Mesothelial cell of epicardium (in vitro differentiated cells): ENCODE measurements around the gene UFD1. TPM values are rescaled to one million over a fixed set of nuclear protein-coding genes. Genes with fewer than 3 reads are reported as not detected.

ENCODE experiments used
- DNase-seq, 2 experiments: peaks; one replicate each; pipeline ENCODE4 v3.0.0; 2021; ENCODE audit warnings: low spot score in 2 of 2; ENCODE audit not compliant: unreplicated experiment in 2 of 2
- H3K27ac Mint-ChIP-seq: 2 replicates; pipeline ENCODE4 v1.8.0; 2021; ENCODE audit warnings: mixed read lengths
- H3K27me3 Mint-ChIP-seq: 2 replicates; pipeline ENCODE4 v1.8.0; 2021; ENCODE audit warnings: low read depth, mixed read lengths
- H3K36me3 Mint-ChIP-seq: 2 replicates; pipeline ENCODE4 v1.8.0; 2021; ENCODE audit warnings: mixed read lengths
- H3K4me1 Mint-ChIP-seq: 2 replicates; pipeline ENCODE4 v1.8.0; 2021; ENCODE audit warnings: mixed read lengths
- H3K4me3 Mint-ChIP-seq: 2 replicates; pipeline ENCODE4 v1.8.0; 2021; ENCODE audit warnings: mild to moderate bottlenecking, moderate library complexity, mixed read lengths
- H3K9me3 Mint-ChIP-seq: 2 replicates; pipeline ENCODE4 v1.8.0; 2021; ENCODE audit warnings: mixed read lengths
- CTCF ChIP-seq: fragments of 200-600 bp; sonication (generic); IDR thresholded peaks from one replicate; pipeline ENCODE4 v1.5.0; 2021; ENCODE audit warnings: antibody characterized with exemption; ENCODE audit not compliant: unreplicated experiment
- total RNA-seq: library from RNA; stranded (reverse); gene quantifications from 3 replicates; pipeline ENCODE4 v1.2.1, GENCODE V29; 2021

The UFD1 gene
- total RNA-seq, 1 donor from 2014 or later: 38.8 TPM

DNA sequence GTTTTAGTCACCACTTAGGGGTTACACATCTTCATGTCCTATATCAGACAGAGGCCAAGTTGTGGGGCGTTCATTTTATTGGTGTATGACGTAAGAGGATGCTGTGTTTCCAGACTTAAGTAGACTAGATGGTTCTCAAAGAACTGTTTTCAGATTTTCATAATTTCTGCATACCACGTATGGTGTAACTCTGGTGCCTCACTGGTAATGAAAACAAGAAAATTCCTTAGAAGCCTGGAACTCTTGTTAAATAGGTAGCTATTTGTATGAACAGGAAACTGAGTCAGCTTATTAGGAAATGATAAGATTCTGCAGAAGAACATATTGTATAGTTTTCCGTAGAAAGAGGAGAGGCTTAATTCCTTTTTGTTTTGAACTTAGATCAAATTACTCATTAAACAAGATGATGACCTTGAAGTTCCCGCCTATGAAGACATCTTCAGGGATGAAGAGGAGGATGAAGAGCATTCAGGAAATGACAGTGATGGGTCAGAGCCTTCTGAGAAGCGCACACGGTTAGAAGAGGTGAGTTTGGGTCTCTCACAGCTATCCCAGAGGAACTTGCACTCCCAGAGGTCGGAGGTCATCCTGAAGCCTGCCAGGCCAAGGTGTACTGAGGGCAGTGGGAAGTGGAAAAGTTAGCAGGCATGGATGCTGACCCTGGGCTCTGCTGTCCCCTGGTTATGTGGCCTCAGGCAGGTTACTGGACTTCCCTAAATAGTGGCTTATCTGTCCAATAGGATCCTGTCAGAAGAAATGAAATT, 4.7 kb upstream of the UFD1 start:
- no peak overlapping the region for H3K4me3 Mint-ChIP-seq
- no peak for TF ChIP-seq CTCF
- H3K36me3 Mint-ChIP-seq: no peaks in the 10 kb centered on the region
- peaks cover 14% of the 10 kb centered on the region for H3K4me1 Mint-ChIP-seq
- no peak for DNase-seq
- H3K27ac Mint-ChIP-seq: no peak overlapping the region
- H3K27me3 Mint-ChIP-seq: no peaks in the 10 kb centered on the region
- no peaks in the 10 kb centered on the region for H3K9me3 Mint-ChIP-seq

- peaks cover 25% of the 10 kb centered on the region for H3K4me1 Mint-ChIP-seq
- no peaks in the 10 kb centered on the region for H3K27me3 Mint-ChIP-seq
- H3K36me3 Mint-ChIP-seq: no peaks in the 10 kb centered on the region
- H3K9me3 Mint-ChIP-seq: no peaks in the 10 kb centered on the region
- no peak overlapping the region for H3K27ac Mint-ChIP-seq
- DNase-seq: no peak
- no peak for TF ChIP-seq CTCF
- no peak overlapping the region for H3K4me3 Mint-ChIP-seq
Measured at GRCh38 chr22:19482297-19482696, 3.3 kb upstream of the UFD1 start.

DNA sequence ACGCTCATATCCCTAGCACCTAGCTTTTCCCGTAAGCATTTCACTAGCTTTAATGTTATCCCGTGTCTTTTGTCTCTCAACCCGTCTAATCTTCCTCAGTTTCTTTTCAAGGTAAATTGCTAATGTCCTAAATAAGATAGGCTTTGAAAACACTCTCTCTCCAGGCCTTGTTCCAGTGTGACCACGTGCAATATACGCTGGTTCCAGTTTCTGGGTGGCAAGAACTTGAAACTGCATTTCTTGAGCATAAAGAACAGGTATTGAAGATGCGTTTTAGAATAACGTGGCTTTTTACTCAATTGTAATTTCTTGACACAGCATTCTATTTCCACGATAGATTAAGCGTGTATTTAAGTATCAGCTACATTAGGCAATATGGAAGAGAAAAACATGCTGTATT, 1.8 kb upstream of the UFD1 start:
- TF ChIP-seq CTCF: no peak

DNA sequence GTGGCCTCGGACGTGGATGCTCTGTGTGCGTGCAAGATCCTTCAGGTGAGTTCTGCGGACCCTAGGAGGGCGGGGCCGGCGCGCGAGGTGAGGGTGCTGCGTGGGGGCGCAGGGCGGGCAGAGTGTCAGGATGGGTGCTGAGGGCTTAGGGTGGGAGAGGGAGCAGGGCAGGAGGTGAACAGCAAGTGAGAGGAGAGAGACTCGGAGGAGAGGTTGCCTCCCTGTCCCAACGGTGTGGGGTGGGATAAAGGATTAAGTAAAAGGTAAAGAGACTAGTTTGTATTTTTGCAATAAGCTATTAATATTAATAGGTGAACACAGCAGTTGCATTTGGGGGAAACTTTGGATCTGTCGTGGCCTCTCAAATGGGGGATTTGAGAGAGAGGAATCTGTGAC, 1.2 kb upstream of the UFD1 start:
- peak overlapping the region; percentile 97 for H3K4me3 Mint-ChIP-seq
- no peaks in the 10 kb centered on the region for H3K9me3 Mint-ChIP-seq
- TF ChIP-seq CTCF: no peak
- H3K4me1 Mint-ChIP-seq: peaks cover 28% of the 10 kb centered on the region
- DNase-seq: no peak
- H3K36me3 Mint-ChIP-seq: no peaks in the 10 kb centered on the region
- H3K27ac Mint-ChIP-seq: no peak overlapping the region
- H3K27me3 Mint-ChIP-seq: no peaks in the 10 kb centered on the region

More for the DNA sequence above, 1.8 kb upstream of the UFD1 start:
- no peak for DNase-seq
- no peaks in the 10 kb centered on the region for H3K36me3 Mint-ChIP-seq
- no peaks in the 10 kb centered on the region for H3K27me3 Mint-ChIP-seq
- no peak overlapping the region for H3K27ac Mint-ChIP-seq
- peak overlapping the region; percentile 97 for H3K4me3 Mint-ChIP-seq
- no peaks in the 10 kb centered on the region for H3K9me3 Mint-ChIP-seq
- H3K4me1 Mint-ChIP-seq: peaks cover 28% of the 10 kb centered on the region

DNA sequence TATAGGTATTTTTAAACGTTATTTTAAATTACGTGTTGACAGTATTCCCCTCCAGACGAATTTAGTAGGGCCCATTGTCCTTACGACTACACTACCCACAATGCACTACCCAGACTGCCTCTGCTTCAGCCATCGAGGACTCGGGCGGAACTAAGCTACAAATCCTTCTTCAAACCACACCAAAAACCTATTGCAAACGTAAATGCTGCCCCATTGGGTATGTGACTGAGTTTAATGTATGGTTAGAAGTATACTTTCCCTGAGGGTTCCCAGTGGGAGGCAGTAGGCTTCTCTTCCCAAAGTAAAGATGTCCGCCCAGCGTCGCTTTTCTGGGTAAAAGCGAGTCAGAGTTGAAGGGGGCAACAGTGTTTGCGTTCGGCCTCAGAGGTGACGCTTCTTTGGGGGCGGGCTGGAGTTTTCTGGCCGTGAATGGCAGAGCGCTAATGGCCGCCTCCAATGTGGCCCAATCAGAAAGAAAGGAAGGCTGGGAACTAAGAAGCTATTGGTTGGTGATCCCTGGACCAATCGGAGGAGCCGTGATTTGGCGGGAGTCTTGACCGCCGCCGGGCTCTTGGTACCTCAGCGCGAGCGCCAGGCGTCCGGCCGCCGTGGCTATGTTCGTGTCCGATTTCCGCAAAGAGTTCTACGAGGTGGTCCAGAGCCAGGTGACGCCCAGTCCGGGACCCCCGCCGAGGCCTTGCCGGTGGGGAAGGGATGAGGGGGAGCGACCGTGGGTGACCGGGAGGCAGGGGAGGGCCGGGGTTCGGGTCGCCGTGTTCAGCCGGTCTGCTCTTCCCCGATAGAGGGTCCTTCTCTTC, 571 bp upstream of the UFD1 start, which contains the start of gene CDC45:
CDC45 (plus strand) TSS at position 566 of the 818 bp plus-strand sequence; CDS start at position 615, 49 bp downstream.
- H3K27me3 Mint-ChIP-seq: no peaks in the 10 kb centered on the region
- no peaks in the 10 kb centered on the region for H3K9me3 Mint-ChIP-seq
- TF ChIP-seq CTCF: no peak
- peak; percentile 77 to 91 for DNase-seq
- H3K4me1 Mint-ChIP-seq: peaks cover 28% of the 10 kb centered on the region
- H3K4me3 Mint-ChIP-seq: peak within 1 kb of the TSS; percentile 97
- no peaks in the 10 kb centered on the region for H3K36me3 Mint-ChIP-seq
- H3K27ac Mint-ChIP-seq: peak within 1 kb of the TSS; percentile 99
